IMR-90 (cell line): ENCODE measurements around the gene BLVRB. TPM values are rescaled to one million over a fixed set of nuclear protein-coding genes. Genes with fewer than 3 reads are reported as not detected.

Experiments used
- ATAC-seq: fragments of 200-7000 bp; cut with Tn5 transposase; 2 replicates; pipeline ENCODE4 v1.9.1; 2020; ENCODE audit warnings: low read depth, mild to moderate bottlenecking, moderate library complexity
- BruUV-seq: library from RNA; stranded (reverse); fragments of 400-500 nt; replicated peaks from 2 replicates; lab custom pipeline; 2021; lab: Mats Ljungman, UMichigan
- CTCF ChIA-PET: fragments of 300-600 bp; formaldehyde crosslinking; extraction: SDS; loops from one replicate; lab custom pipeline; 2021; ENCODE audit warnings: antibody characterized with exemption; lab: Yijun Ruan, JAX
- POLR2A ChIA-PET: fragments of 300-600 bp; sonication (Branson Sonifier 250); formaldehyde crosslinking; loops from one replicate; lab custom pipeline; 2022; ENCODE audit warnings: antibody characterized with exemption; ENCODE audit not compliant: unreplicated experiment; lab: Charles Lee
- DNase-seq: peaks from one replicate; pipeline ENCODE4 v3.0.0; 2013
- H2AFZ ChIP-seq: replicated peaks from 2 replicates; pipeline ENCODE3; 2013; ENCODE audit warnings: low read length, mild to moderate bottlenecking; ENCODE audit not compliant: poor library complexity
- H2AK5ac ChIP-seq: 2 replicates; pipeline ENCODE4 v1.6.1; 2013; ENCODE audit warnings: low read depth, low read length, inconsistent platforms
- H2AK9ac ChIP-seq: replicated peaks from 2 replicates; pipeline ENCODE3; 2013; ENCODE audit warnings: mild to moderate bottlenecking, low read depth, low read length, moderate library complexity; ENCODE audit not compliant: poor library complexity
- H2BK120ac ChIP-seq: 2 replicates; pipeline ENCODE4 v1.6.1; 2013; ENCODE audit warnings: low read depth, low read length, inconsistent platforms
- H2BK15ac ChIP-seq: 3 replicates; pipeline ENCODE4 v1.6.1; 2013; ENCODE audit warnings: low read depth, low read length, inconsistent platforms
- H2BK20ac ChIP-seq: 2 replicates; pipeline ENCODE4 v1.6.1; 2013; ENCODE audit warnings: low read depth, mild to moderate bottlenecking, inconsistent platforms, low read length, moderate library complexity
- H2BK5ac ChIP-seq: 2 replicates; pipeline ENCODE4 v1.6.1; 2013; ENCODE audit warnings: mild to moderate bottlenecking, low read depth, low read length, inconsistent platforms; ENCODE audit not compliant: poor library complexity, severe bottlenecking
- H3K14ac ChIP-seq: replicated peaks from 2 replicates; pipeline ENCODE4 v1.6.1; 2013; ENCODE audit warnings: low read depth, low read length, inconsistent platforms
- H3K18ac ChIP-seq: 2 replicates; pipeline ENCODE4 v1.6.1; 2013; ENCODE audit warnings: low read depth, low read length, control low read depth
- H3K23ac ChIP-seq: 2 replicates; pipeline ENCODE4 v1.6.1; 2013; ENCODE audit warnings: low read depth, low read length, inconsistent platforms
- H3K27ac ChIP-seq: 2 replicates; pipeline ENCODE4 v1.5.1; 2013; ENCODE audit warnings: mild to moderate bottlenecking, control low read depth, low read length; ENCODE audit not compliant: insufficient read depth
- H3K27me3 ChIP-seq: 2 replicates; pipeline ENCODE4 v1.6.1; 2013; ENCODE audit warnings: low read length; ENCODE audit not compliant: control insufficient read depth, insufficient read depth
- H3K36me3 ChIP-seq: 2 replicates; pipeline ENCODE4 v1.6.1; 2013; ENCODE audit warnings: low read length, mixed read lengths; ENCODE audit not compliant: control insufficient read depth, insufficient read depth
- H3K4ac ChIP-seq: 2 replicates; pipeline ENCODE4 v1.6.1; 2013; ENCODE audit warnings: low read depth, low read length, inconsistent platforms
- H3K4me1 ChIP-seq: 2 replicates; pipeline ENCODE4 v1.6.1; 2013; ENCODE audit warnings: low read length, mixed read lengths; ENCODE audit not compliant: control insufficient read depth, insufficient read depth
- H3K4me2 ChIP-seq: 2 replicates; pipeline ENCODE4 v1.6.1; 2013; ENCODE audit warnings: low read depth, mild to moderate bottlenecking, control low read depth, low read length, moderate library complexity
- H3K4me3 ChIP-seq: 2 replicates; pipeline ENCODE4 v1.5.1; 2013; ENCODE audit warnings: low read depth, mild to moderate bottlenecking, control low read depth, low read length, moderate library complexity; ENCODE audit not compliant: insufficient read depth
- H3K56ac ChIP-seq: 2 replicates; pipeline ENCODE4 v1.6.1; 2013; ENCODE audit warnings: low read length, inconsistent platforms; ENCODE audit not compliant: insufficient read depth; ENCODE audit errors: extremely low read depth
- H3K79me1 ChIP-seq, 2 experiments: 2 replicates each; pipeline ENCODE4 v1.6.1; 2013; ENCODE audit warnings: low read length in 2 of 2, inconsistent platforms in 1 of 2, low read depth in 1 of 2
- H3K9ac ChIP-seq: 2 replicates; pipeline ENCODE4 v1.6.1; 2013; ENCODE audit warnings: low read depth, low read length, control low read depth
- H3K9me1 ChIP-seq: 2 replicates; pipeline ENCODE4 v1.6.1; 2013; ENCODE audit warnings: low read length, inconsistent platforms; ENCODE audit not compliant: insufficient read depth
- H3K9me3 ChIP-seq: 2 replicates; pipeline ENCODE4 v1.6.1; 2013; ENCODE audit warnings: low read length; ENCODE audit not compliant: control insufficient read depth, insufficient read depth
- H4K20me1 ChIP-seq: 2 replicates; pipeline ENCODE4 v1.6.1; 2013; ENCODE audit warnings: low read length, inconsistent platforms; ENCODE audit not compliant: insufficient read depth
- H4K5ac ChIP-seq: 2 replicates; pipeline ENCODE4 v1.6.1; 2013; ENCODE audit warnings: mild to moderate bottlenecking, low read depth, low read length, control low read depth
- H4K8ac ChIP-seq, 2 experiments: 2 replicates each; pipeline ENCODE4 v1.6.1; 2013; ENCODE audit warnings: low read depth in 2 of 2, low read length in 2 of 2, control low read depth in 1 of 2, inconsistent platforms in 1 of 2
- H4K91ac ChIP-seq: 2 replicates; pipeline ENCODE4 v1.6.1; 2013; ENCODE audit warnings: low read depth, low read length, inconsistent platforms; ENCODE audit not compliant: insufficient read depth
- MAFK ChIP-seq: IDR thresholded peaks from 2 replicates; pipeline ENCODE4 v1.6.1; 2012; ENCODE audit warnings: low read depth, low read length, improper control_type of control experiment
- MAZ ChIP-seq: IDR thresholded peaks from 2 replicates; pipeline ENCODE4 v1.6.1; 2012; ENCODE audit warnings: low read depth, mild to moderate bottlenecking, low read length, improper control_type of control experiment, moderate library complexity, borderline replicate concordance
- NFE2L2 ChIP-seq: fragments of 150-350 bp; IDR thresholded peaks from 2 replicates; pipeline ENCODE4 v1.6.1; 2016; ENCODE audit warnings: low read depth, mild to moderate bottlenecking, low read length
- POLR2A ChIP-seq: IDR thresholded peaks from 2 replicates; pipeline ENCODE4 v1.6.1; 2012; ENCODE audit warnings: mild to moderate bottlenecking, low read depth, low read length
- RAD21 ChIP-seq: IDR thresholded peaks from 2 replicates; pipeline ENCODE4 v1.6.1; 2012; ENCODE audit warnings: low read length, improper control_type of control experiment
- RCOR1 ChIP-seq: IDR thresholded peaks from 2 replicates; pipeline ENCODE4 v1.6.1; 2012; ENCODE audit warnings: mild to moderate bottlenecking, low read length, improper control_type of control experiment; ENCODE audit not compliant: insufficient replicate concordance
- RFX5 ChIP-seq: IDR thresholded peaks from 2 replicates; pipeline ENCODE4 v1.8.0; 2012; ENCODE audit warnings: low read depth, mild to moderate bottlenecking, low read length, moderate library complexity
- WGBS, 2 experiments: methylation state at CpG; one replicate each; pipeline versions ENCODE4 v1.1.5 to v1.1.7; 2013; ENCODE audit warnings: missing lambda C conversion rate in 2 of 2; ENCODE audit not compliant: insufficient read length in 1 of 2; ENCODE audit errors: extremely low coverage in 2 of 2; 5-methylcytosine and 5-hydroxymethylcytosine counted together
- dilution Hi-C: fragments of 300-500 bp; cut with HindIII; formaldehyde crosslinking; loops from one replicate; pipeline ENCODE4 v1.14.3; 2018; ENCODE audit warnings: low sequenced_read_pairs; ENCODE audit not compliant: unreplicated experiment
- in situ Hi-C: fragments of 300-500 bp; cut with MboI; formaldehyde crosslinking; loops from 3 replicates; pipeline ENCODE4 v1.14.3; 2019; ENCODE audit warnings: low sequenced_read_pairs, inconsistent platforms, mixed read lengths
- intact Hi-C: fragments of 100-400 bp; cut with micrococcal nuclease; formaldehyde crosslinking; loops from 2 replicates; pipeline ENCODE4 v1.10.0; 2022
- polyA plus RNA-seq, 3 experiments: library from polyadenylated mRNA; depleted of rRNA; stranded (reverse); fragments of >200 nt; gene quantifications; 2 replicates each; pipeline ENCODE4 v1.2.3, GENCODE V29; 2012; ENCODE audit warnings: low replicate concordance in 1 of 3
- total RNA-seq: library from RNA; depleted of rRNA; stranded (reverse); fragments of >200 nt; gene quantifications from 2 replicates; pipeline ENCODE4 v1.2.3, GENCODE V29; 2012
- TF ChIP-seq, protein P1 (sequence below): fragments of 150-350 bp; IDR thresholded peaks from 2 replicates; pipeline ENCODE4 v1.6.1; 2016; ENCODE audit warnings: low read depth, mild to moderate bottlenecking, low read length, moderate library complexity, borderline replicate concordance

Gene BLVRB
- total and polyA plus RNA-seq, 2 of the 4 experiments (the other 2 are of a cell fraction), result 65.2 to 102 TPM

DNA sequence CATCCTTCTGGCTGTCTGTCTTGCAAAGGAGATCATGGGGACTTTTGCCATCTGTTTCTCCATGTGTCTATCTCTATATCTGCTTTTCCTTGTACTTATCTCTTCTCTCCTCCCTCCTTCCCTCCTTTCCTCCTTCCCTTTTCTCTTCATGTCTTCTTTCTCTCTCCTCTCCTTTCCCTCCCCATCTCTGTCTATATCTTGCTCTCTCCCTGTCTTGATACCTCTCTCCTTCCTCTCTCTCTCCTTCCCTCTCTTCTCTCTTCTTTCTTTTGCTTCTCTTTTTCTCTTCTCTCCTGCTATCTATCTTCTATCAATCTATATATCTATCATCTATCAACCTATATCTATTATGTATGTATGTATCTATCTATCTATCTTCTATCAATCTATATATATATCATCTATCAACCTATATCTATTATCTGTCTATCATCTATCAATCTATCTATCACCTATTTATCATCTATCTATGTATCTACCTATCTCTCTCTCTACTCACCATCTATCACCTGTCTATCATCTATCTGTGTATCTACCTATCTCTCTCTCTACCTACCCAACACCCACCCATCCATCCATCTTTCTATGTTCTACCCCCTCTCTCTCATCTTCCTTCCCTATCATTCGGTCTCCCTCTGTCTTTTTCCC is 28.8 kb upstream of the BLVRB start:
- Histone ChIP-seq H4K5ac (no peak overlapping the region), H3K9me1 (no peaks in the 10 kb centered on the region), H2AK9ac (no peak overlapping the region), H3K4me3 (no peak overlapping the region), H3K9me3 (peaks cover 2% of the 10 kb centered on the region; the same call in 1 of the 2 replicates), H3K9ac (no peak overlapping the region), H4K91ac (no peak overlapping the region), H3K14ac (no peak overlapping the region), H3K4me1 (no peaks in the 10 kb centered on the region), H4K8ac (no peak overlapping the region), H2BK15ac (no peak overlapping the region), H3K56ac (no peak overlapping the region), H3K18ac (no peak overlapping the region), H3K4ac (no peak overlapping the region), H2AFZ (no peak overlapping the region), H2AK5ac (no peak overlapping the region), H4K20me1 (no peaks in the 10 kb centered on the region), H2BK5ac (no peak overlapping the region), H3K36me3 (no peaks in the 10 kb centered on the region), H3K23ac (no peak overlapping the region), H3K4me2 (no peak overlapping the region), H2BK20ac (no peak overlapping the region), H3K27me3 (peaks cover 21% of the 10 kb centered on the region), H3K79me1 (no peaks in the 10 kb centered on the region), H3K27ac (no peak overlapping the region), H2BK120ac (no peak overlapping the region)
- DNase-seq (no peak), ATAC-seq (no peak)
- TF ChIP-seq RCOR1, result no peak
- no peak for TF ChIP-seq RAD21
- TF ChIP-seq RFX5, result no peak
- TF ChIP-seq, protein P1, sequence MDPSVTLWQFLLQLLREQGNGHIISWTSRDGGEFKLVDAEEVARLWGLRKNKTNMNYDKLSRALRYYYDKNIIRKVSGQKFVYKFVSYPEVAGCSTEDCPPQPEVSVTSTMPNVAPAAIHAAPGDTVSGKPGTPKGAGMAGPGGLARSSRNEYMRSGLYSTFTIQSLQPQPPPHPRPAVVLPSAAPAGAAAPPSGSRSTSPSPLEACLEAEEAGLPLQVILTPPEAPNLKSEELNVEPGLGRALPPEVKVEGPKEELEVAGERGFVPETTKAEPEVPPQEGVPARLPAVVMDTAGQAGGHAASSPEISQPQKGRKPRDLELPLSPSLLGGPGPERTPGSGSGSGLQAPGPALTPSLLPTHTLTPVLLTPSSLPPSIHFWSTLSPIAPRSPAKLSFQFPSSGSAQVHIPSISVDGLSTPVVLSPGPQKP, result no peak
- no peak for TF ChIP-seq NFE2L2
- TF ChIP-seq POLR2A, result no peak
- no peak for TF ChIP-seq MAZ
- TF ChIP-seq MAFK, result no peak
- CTCF ChIA-PET, result no interaction called here
- 29% methylated on average over 1 of the region's 1 CpG; no CpG with 5 or more reads in 1 of the 2 experiments for WGBS, 2 experiments
- dilution Hi-C loops, result no loop called here
- intact Hi-C loops, result no loop called here
- BruUV-seq, result no TSS peak
- in situ Hi-C loops, result no loop called here
- POLR2A ChIA-PET, result no interaction called here
